ENCODE results near the gene PTPN1.
"Not testable (repeated sequence)": the region's sequence is repeated elsewhere in the genome, so short reads cannot be mapped to it uniquely, and the experiment has no call there.

Gene PTPN1

GRCh38 chr20:50620459-50620858, 110.3 kb downstream of the PTPN1 start:
- not testable (repeated sequence) for DNase-seq

GRCh38 chr20:50621068-50621665, 111.0 kb downstream of the PTPN1 start:
- no peak for DNase-seq

GRCh38 chr20:50624351-50625016, 114.3 kb downstream of the PTPN1 start:
- DNase-seq = no peak

GRCh38 chr20:50625986-50626677, 115.9 kb downstream of the PTPN1 start:
- DNase-seq = peak; percentile 63

GRCh38 chr20:50627747-50628146, 117.6 kb downstream of the PTPN1 start:
- no peak for DNase-seq

GRCh38 chr20:50628332-50628731, 118.1 kb downstream of the PTPN1 start:
- no peak for DNase-seq

GRCh38 chr20:50628853-50629669, 118.9 kb downstream of the PTPN1 start:
- no peak for DNase-seq

- DNase-seq = no peak
Observed at GRCh38 chr20:50629670-50630045, 119.5 kb downstream of the PTPN1 start.

GRCh38 chr20:50630578-50631263, 120.5 kb downstream of the PTPN1 start:
- no peak for DNase-seq

GRCh38 chr20:50632236-50632635, 122.1 kb downstream of the PTPN1 start:
- DNase-seq = no peak

GRCh38 chr20:50632701-50633100, 122.5 kb downstream of the PTPN1 start:
- no peak for DNase-seq

- no peak for DNase-seq
Observed at GRCh38 chr20:50633361-50633760, 123.2 kb downstream of the PTPN1 start.

GRCh38 chr20:50634191-50634590, 124.0 kb downstream of the PTPN1 start:
- no peak for DNase-seq
